ENCODE results near the gene ODF4.

ODF4 gene

DNA sequence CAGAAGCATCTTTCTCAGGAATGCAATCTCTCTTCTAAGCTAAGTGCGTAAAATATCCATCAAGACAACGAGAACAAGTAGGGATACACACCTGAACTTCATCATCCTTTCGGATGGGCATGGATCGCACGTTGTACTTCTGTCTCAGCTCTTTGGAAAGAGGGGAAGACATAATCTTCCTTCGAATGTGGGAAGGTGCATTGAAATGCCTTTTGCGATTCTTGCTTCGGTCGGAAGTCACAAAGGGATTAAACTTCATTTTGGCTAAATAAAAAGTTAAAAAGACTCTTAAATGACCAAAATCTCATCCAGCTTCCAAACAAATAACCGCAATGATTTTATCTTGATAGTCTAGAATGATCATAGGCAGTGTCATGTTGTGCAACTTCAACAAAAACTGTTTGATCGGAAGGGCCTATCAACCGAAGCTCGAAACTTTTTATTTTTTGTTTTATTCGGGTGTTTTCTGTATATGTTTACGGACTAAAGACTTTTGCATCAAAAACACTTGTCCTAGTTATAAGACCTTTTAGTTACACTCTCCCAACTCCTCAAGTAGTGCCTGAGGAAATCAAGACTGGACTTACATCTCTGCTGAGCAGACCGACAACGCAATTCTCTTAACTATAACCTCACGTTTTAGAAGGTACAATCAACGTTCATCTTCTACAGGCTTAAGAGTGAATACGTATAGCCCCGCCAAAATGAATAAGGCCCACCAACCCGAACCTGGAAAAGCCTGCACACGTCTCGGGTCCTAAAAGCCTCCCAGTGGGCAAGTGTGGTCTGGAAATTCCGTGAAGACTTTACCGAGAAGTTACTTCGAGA is 42.6 kb downstream of the ODF4 start:
- H3K36me3 ChIP-seq = peaks cover 38 to 46% (median 41%) of the 10 kb centered on the region in 3 donors
- H3K27me3 ChIP-seq = no peaks in the 10 kb centered on the region
- DNase-seq = no peak
- TF ChIP-seq CTCF (IDR thresholded peaks at IDR 0.05) = no peak
- intact Hi-C loops (cut with DNase I; ENCODE audit: low total_unique reads) = loop anchor here (2.0 to 5.0 kb wide), 2 partner anchors 135 to 1360 kb away; partner anchors contain the start of gene BCL6B
- no peaks in the 10 kb centered on the region for H3K9me3 ChIP-seq
- H3K4me3 ChIP-seq = peak overlapping the region; percentile 70 to 97
- H3K4me1 ChIP-seq = peaks cover 0 to 39% (median 33%) of the 10 kb centered on the region in 4 donors
- H3K27ac ChIP-seq = peak overlapping the region; percentile 77 to 79

DNA sequence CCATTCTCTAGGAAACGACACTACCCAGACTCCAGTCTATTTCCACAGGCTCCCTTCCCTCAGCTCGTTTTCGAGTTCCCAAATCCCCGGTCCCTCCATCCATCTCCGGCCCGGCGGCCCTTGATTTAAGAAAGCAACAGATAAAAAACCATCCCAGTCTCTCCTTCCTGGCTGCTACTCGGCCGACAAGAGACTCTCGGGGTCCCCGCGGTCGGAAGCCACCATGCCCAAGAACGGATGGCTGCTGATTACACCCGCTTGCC is 43.2 kb downstream of the ODF4 start:
- H3K36me3 ChIP-seq = peaks cover 33 to 41% (median 36%) of the 10 kb centered on the region in 3 donors
- intact Hi-C loops (cut with DNase I; ENCODE audit: low total_unique reads) = loop anchor here (2.0 to 5.0 kb wide), 2 partner anchors 136 to 1361 kb away; partner anchors contain the start of gene BCL6B
- DNase-seq = no peak
- H3K27me3 ChIP-seq = no peaks in the 10 kb centered on the region
- H3K9me3 ChIP-seq = no peaks in the 10 kb centered on the region
- H3K4me1 ChIP-seq = peaks cover 0 to 39% (median 33%) of the 10 kb centered on the region in 4 donors
- H3K4me3 ChIP-seq = peak overlapping the region; percentile 70 to 97
- peak overlapping the region; percentile 77 to 79 for H3K27ac ChIP-seq
- TF ChIP-seq CTCF (IDR thresholded peaks at IDR 0.05) = no peak

- H3K27me3 ChIP-seq = no peaks in the 10 kb centered on the region
- H3K4me1 ChIP-seq = peaks cover 0 to 39% (median 33%) of the 10 kb centered on the region in 4 donors
- intact Hi-C loops (cut with DNase I; ENCODE audit: low total_unique reads) = loop anchor here (2.0 to 5.0 kb wide), 2 partner anchors 136 to 1361 kb away; partner anchors contain the start of gene BCL6B
- peak within 1 kb of the TSS; percentile 70 to 97 for H3K4me3 ChIP-seq
- peak within 1 kb of the TSS; percentile 77 to 79 for H3K27ac ChIP-seq
- peak; percentile 98 to 99 for DNase-seq
- TF ChIP-seq CTCF (IDR thresholded peaks at IDR 0.05) = peak; percentile 99
- H3K9me3 ChIP-seq = no peaks in the 10 kb centered on the region
- peaks cover 30 to 36% (median 31%) of the 10 kb centered on the region in 3 donors for H3K36me3 ChIP-seq
These were observed 43.6 kb downstream of the ODF4 start, which contains the start of gene RPL26 for GRCh38 chr17:8383143-8383822. RPL26 (minus strand) TSS chr17:8383193; CDS start chr17:8382310, 883 bp downstream.

DNA sequence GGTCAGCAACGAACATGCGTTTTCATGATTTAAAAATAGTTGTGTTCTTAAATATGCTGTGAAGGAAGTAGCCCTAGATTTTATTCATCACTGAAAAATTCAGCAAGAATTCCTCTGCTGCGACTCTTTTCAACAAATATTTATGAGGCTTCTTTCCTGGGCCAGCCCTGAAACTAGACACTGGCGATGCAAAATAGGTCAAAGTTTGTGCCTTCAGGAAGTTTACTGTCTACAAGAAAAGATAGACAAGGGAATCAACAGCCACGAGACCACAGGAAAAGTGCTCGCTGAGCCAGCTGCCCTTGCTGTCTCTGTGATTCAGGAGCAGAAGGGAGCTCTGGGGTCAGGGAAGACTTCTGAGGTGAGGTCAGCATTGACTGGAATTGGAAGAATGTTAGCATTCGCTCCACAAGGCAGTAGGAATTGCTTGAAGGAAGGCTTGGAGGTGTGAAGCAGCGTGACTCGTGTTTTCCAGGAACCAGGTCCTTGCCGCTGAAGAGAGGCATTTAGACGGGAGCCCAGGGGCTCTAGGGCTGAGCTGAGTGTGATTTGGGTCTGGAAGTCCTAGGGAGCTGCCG is 45.2 kb downstream of the ODF4 start:
- intact Hi-C loops (cut with DNase I; ENCODE audit: low total_unique reads) = loop anchor here (5.0 kb wide), 1 partner anchor 1363 kb away; the partner anchor contains the start of gene BCL6B
- Histone ChIP-seq H3K4me1 (peaks cover 0 to 38% (median 32%) of the 10 kb centered on the region in 4 donors), H3K36me3 (peaks cover 15 to 20% (median 16%) of the 10 kb centered on the region in 3 donors), H3K27me3 (no peaks in the 10 kb centered on the region), H3K9me3 (no peaks in the 10 kb centered on the region), H3K4me3 (no peak overlapping the region), H3K27ac (no peak overlapping the region)
- no peak for TF ChIP-seq CTCF (IDR thresholded peaks at IDR 0.05)
- peak in 1 of 2 donors; percentile 38 for DNase-seq

DNA sequence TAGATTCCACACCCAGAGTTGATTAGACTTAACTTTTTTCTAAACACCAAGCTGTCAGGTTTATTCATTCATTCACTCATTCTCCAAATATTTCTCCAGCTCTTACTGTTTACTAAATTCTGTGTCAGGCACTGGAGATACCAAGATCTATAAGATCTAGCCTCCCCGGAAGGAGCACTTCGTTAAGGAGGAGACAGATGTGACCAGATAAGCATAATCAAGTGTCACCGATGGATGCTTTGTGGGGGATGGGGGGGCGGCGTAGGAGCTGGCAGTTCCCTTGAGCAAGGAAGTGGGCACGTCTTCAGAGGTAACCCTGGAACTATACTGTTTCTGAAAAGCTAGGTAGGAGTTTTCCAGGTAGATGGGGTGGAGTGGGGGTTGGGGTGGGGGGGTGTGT is 47.2 kb downstream of the ODF4 start:
- H3K4me1 ChIP-seq = peaks cover 0 to 19% (median 17%) of the 10 kb centered on the region in 4 donors
- no peak for TF ChIP-seq CTCF (IDR thresholded peaks at IDR 0.05)
- intact Hi-C loops (cut with DNase I; ENCODE audit: low total_unique reads) = no loop called here
- no peaks in the 10 kb centered on the region for H3K27me3 ChIP-seq
- no peak overlapping the region for H3K4me3 ChIP-seq
- no peaks in the 10 kb centered on the region for H3K9me3 ChIP-seq
- no peak overlapping the region for H3K27ac ChIP-seq
- peak in 1 of 2 donors; percentile 31 for DNase-seq
- peaks cover 0 to under 1% (median 0%) of the 10 kb centered on the region in 3 donors for H3K36me3 ChIP-seq

Data from tibial artery (tissue), 4 donors.